ENCODE results near the gene VSIG4.

DNA sequence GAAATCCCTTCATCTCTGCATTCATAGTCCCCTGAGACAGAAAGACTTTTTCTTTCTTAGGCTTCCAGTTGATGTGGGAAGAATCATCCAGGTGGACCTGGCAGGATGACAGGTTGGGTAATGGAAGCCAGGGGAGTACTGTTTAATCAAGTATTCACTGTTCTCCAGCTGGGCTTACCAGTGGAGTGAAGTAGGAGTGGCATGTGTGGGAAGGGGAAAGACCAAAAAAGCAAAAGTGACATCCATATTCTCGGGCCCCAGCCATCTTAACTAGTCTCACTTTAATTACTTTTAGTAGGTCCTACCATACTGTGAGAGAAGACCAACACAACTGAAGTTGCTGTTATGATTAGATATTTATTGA is 18.5 kb downstream of the VSIG4 start:
- TF ChIP-seq POLR2A (IDR thresholded peaks at IDR 0.05; ENCODE audit: low read depth, low read length) (no peak), POLR2AphosphoS5 (IDR thresholded peaks at IDR 0.05; ENCODE audit: low read depth, low read length) (no peak), TAF1 (IDR thresholded peaks at IDR 0.05; ENCODE audit: low read depth, low read length) (no peak)

Measured in GM12891 (cell line).